ENCODE results near the gene ACOT12.

GRCh38 chr5:81426359-81427030 lies 32.6 kb upstream of the ACOT12 start:
- no peak for TF ChIP-seq CTCF (optimal IDR thresholded peaks at IDR 0.05 in 1 of 3, IDR thresholded peaks at IDR 0.05 in 1 of 3, conservative IDR thresholded peaks at IDR 0.05 in 1 of 3; ENCODE audit: extremely low read depth in 1 of 3, insufficient read depth in 2 of 3, low read length in 3 of 3)
- no peak for TF ChIP-seq EZH2 (IDR thresholded peaks at IDR 0.05; ENCODE audit: low read length)

All from keratinocyte (primary cell).